ENCODE results near the gene LSR.
A peak's percentile ranks its signal among the peaks of the same experiment; 100 is the strongest.
"Not testable (repeated sequence)": the region's sequence is repeated elsewhere in the genome, so short reads cannot be mapped to it uniquely, and the experiment has no call there.

Gene LSR

DNA sequence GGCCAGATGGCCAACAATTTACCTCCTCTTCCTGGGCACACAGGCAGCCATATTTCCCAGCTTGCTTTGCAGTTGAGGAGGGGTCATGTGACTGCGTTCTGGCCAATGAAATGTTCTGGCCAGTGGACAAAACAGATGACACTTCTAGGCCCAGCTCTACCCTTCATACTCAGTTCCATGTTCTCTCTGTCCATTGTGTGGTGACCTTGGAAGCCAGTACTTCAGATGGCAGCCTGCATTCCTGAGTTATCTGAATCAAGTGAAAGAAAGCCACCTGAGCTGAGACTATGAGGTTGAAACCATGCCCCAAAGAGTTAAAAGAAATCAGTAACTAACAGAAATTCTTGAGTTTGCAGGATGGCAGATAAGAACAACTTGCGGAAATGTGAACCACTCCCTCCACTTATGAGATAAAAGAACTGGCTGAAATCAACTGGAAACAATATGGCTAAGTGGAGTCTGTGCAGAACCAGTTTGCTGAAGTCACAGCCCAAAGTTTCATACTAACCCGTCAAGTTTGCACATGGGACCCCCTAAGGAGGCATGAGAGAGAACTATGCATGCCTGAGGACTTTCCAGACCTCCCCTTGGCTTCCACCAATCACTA, 28.4 kb upstream of the LSR start:
- H3K27ac ChIP-seq = no peak overlapping the region

GRCh38 chr19:35220973-35221590, 27.7 kb upstream of the LSR start:
- H3K27ac ChIP-seq = not testable (repeated sequence)

More for the DNA sequence above, 28.4 kb upstream of the LSR start:
- TF ChIP-seq ZFX (IDR thresholded peaks at IDR 0.05; ENCODE audit: borderline replicate concordance) (no peak), CTCF (IDR thresholded peaks at IDR 0.05) (no peak)

DNA sequence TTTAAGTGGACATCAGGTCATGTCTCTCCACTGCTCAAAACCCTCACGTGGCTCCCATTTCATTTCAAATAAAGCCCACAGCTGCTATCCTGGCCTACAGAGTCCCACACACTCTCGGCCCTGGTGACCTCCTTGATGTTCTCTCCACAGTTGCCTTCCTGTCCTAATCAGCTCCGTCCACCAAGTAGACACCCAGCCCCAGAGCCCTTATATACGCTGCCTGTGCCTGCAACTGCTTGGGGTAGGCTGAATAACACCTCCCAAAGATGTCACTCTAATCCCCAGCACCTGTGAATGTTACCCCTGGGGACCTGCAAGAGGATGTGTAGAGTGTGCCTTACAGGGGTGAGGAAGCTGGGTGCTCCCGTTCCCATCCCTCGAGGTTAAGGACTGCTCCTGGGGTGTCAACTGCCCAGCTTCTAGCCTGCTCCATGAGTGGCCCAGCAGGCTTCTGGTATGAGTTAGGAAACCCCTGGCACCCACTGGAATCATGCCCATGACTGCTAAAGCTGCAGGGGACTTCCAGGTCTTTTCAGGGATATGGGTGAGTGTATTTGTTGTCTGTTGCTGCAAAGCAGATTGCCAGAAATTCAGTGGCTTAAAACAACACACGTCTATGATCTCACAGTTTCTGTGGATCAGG, 26.3 kb upstream of the LSR start:
- no peak overlapping the region for H3K27ac ChIP-seq
- TF ChIP-seq CTCF (IDR thresholded peaks at IDR 0.05) = no peak
- TF ChIP-seq ZFX (IDR thresholded peaks at IDR 0.05; ENCODE audit: borderline replicate concordance) = no peak

DNA sequence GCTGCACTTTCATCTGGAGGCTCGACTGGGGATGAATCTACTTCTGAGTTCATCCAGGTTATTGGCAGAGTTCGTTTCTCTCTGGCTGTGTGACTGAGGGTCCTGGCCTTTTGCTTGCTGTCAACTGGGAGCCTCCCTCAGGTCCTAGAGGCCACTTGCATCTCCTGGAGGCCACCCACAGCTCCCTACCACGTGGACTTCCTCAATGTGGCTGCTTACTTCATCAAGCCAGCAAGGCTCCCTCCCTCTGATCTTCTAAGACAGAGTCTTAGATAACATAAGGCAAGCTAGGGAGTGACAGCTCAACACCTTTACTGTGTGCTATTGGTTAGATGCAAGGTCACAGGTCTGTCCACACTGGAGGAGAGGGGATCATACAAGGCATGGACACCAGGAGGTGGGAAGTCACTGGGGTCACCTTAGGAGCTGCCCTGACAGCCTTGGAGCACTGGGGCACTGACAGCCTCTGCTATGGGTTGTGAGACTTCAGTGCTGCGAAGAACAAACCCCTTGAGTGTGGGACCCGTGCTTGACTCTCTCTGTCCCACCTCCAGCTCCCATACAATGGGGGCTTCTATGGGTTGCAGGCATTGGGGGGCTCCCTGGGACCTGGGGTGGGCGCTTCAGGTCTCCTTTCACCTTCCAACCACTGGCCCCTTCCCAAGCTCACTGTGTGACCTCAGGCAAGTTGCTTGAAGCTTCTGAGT, 25.6 kb upstream of the LSR start:
- TF ChIP-seq ZFX (IDR thresholded peaks at IDR 0.05; ENCODE audit: borderline replicate concordance) (no peak), CTCF (IDR thresholded peaks at IDR 0.05) (no peak)
- H3K27ac ChIP-seq = no peak overlapping the region

GRCh38 chr19:35223862-35224505, 24.8 kb upstream of the LSR start:
- H3K27ac ChIP-seq = no peak overlapping the region
- no peak for TF ChIP-seq CTCF (IDR thresholded peaks at IDR 0.05)
- TF ChIP-seq ZFX (IDR thresholded peaks at IDR 0.05; ENCODE audit: borderline replicate concordance) = no peak

GRCh38 chr19:35224681-35225571, 23.9 kb upstream of the LSR start:
- no peak overlapping the region for H3K27ac ChIP-seq
- TF ChIP-seq CTCF (IDR thresholded peaks at IDR 0.05) (peak; percentile 10; the same call in 1 of the 2 replicates), ZFX (IDR thresholded peaks at IDR 0.05; ENCODE audit: borderline replicate concordance) (no peak)

DNA sequence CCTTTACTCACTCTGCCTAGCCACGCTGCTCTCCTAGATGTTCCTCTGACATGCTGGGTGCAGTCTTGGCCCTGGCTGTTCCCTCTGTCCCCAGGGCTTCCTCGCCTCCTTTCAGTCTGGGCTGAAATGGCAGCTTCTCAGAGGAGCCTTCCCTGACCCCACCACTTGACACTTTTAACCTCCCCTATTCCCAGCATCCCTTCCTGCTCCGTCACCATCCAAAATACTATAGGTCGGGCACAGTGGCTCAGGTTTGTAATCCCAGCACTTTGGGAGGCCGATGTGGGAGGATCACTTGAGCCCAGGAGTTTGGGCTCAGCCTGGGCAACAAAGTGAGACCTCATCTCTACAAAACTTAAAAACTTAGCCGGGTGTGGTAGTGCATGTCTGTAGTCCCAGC, 22.9 kb upstream of the LSR start:
- TF ChIP-seq ZFX (IDR thresholded peaks at IDR 0.05; ENCODE audit: borderline replicate concordance) (no peak), CTCF (IDR thresholded peaks at IDR 0.05) (no peak)

More for the DNA sequence above, 22.9 kb upstream of the LSR start:
- no peak overlapping the region for H3K27ac ChIP-seq

Data from 22Rv1 (cell line).